T47D (cell line): ENCODE measurements around the gene BRIP1.
"Not testable (repeated sequence)": the region's sequence is repeated elsewhere in the genome, so short reads cannot be mapped to it uniquely, and the experiment has no call there.

ENCODE experiments used
- DNase-seq, 2 experiments: peaks; one replicate each; pipeline versions ENCODE4 v3.0.0 to v3.0.0-alpha.2; 2011 to 2012; ENCODE audit warnings: low read depth in 1 of 2, low spot score in 1 of 2
- JUND ChIP-seq: IDR thresholded peaks from 2 replicates; pipeline ENCODE4 v1.6.1; 2012; ENCODE audit warnings: low read depth
- in situ Hi-C: cut with HindIII; loops from 2 replicates; pipeline ENCODE4 v1.10.0; 2016; ENCODE audit warnings: low sequenced_read_pairs, low pct_unique_long_range_greater_than_20kb

The BRIP1 gene

GRCh38 chr17:61834610-61835009 lies 28.7 kb downstream of the BRIP1 start:
- no peak for DNase-seq
- in situ Hi-C loops = no loop called here
- no peak for TF ChIP-seq JUND

- TF ChIP-seq JUND = no peak
- DNase-seq = peak in 1 of 2 experiments; percentile 10
These were observed 29.7 kb downstream of the BRIP1 start for GRCh38 chr17:61833536-61834193.

GRCh38 chr17:61832463-61832862 lies 30.9 kb downstream of the BRIP1 start:
- no peak for TF ChIP-seq JUND
- in situ Hi-C loops = no loop called here
- no peak for DNase-seq

More at GRCh38 chr17:61833536-61834193, 29.7 kb downstream of the BRIP1 start:
- in situ Hi-C loops = no loop called here

GRCh38 chr17:61831099-61831498 lies 32.2 kb downstream of the BRIP1 start:
- no peak for TF ChIP-seq JUND
- in situ Hi-C loops = no loop called here
- no peak for DNase-seq

GRCh38 chr17:61828694-61829093 lies 34.6 kb downstream of the BRIP1 start:
- in situ Hi-C loops = no loop called here
- no peak for DNase-seq
- TF ChIP-seq JUND = no peak

- TF ChIP-seq JUND = no peak
- no peak for DNase-seq
- in situ Hi-C loops = no loop called here
These were observed 35.5 kb downstream of the BRIP1 start for GRCh38 chr17:61827649-61828395.

GRCh38 chr17:61826866-61827265 lies 36.5 kb downstream of the BRIP1 start:
- DNase-seq, in situ Hi-C loops: not testable (repeated sequence)

GRCh38 chr17:61826198-61826597 lies 37.1 kb downstream of the BRIP1 start:
- DNase-seq, in situ Hi-C loops: not testable (repeated sequence)

GRCh38 chr17:61825448-61826137 lies 37.7 kb downstream of the BRIP1 start:
- in situ Hi-C loops = no loop called here
- TF ChIP-seq JUND = no peak

GRCh38 chr17:61822326-61823285 lies 40.7 kb downstream of the BRIP1 start:
- in situ Hi-C loops = no loop called here
- DNase-seq = no peak
- TF ChIP-seq JUND = no peak

More at GRCh38 chr17:61825448-61826137, 37.7 kb downstream of the BRIP1 start:
- DNase-seq = no peak

- no peak for TF ChIP-seq JUND
- DNase-seq = no peak
- in situ Hi-C loops = no loop called here
These were observed 41.7 kb downstream of the BRIP1 start for GRCh38 chr17:61821655-61822054.

- in situ Hi-C loops, DNase-seq: not testable (repeated sequence)
These were observed 44.1 kb downstream of the BRIP1 start for GRCh38 chr17:61819265-61819664.

GRCh38 chr17:61818225-61818624 lies 45.1 kb downstream of the BRIP1 start:
- no peak for TF ChIP-seq JUND
- in situ Hi-C loops = no loop called here
- DNase-seq = no peak
